ENCODE measurements around the gene SLC9A7. TPM values are rescaled to one million over a fixed set of nuclear protein-coding genes. Genes with fewer than 3 reads are reported as not detected.

The SLC9A7 gene
- total RNA-seq, 4 donors from 2014 or later: 2.8 to 10.7 (median 3.3) TPM

DNA sequence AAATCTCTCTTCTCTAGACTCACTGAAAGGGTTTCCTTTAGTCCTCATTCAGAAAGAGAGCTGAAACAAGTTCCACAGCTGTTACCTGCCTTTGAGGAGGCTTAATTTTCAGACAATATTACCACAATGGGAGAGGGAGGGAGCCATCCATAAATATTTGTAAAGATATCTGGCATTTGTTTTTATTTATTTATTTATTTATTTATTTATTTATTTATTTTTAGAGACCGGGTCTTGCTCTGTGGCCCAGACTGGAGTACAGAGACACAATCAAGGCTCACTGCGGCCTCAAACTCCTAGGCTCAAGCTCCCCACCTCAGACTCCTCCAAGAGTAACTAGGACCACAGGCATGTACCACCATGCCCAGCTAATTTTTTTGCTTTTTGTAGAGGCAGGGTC lies 80.7 kb downstream of the SLC9A7 start:
- H3K36me3 ChIP-seq: no peaks in the 10 kb centered on the region
- intact Hi-C loops (cut with DNase I): no loop called here
- H3K9me3 ChIP-seq: no peaks in the 10 kb centered on the region
- no peak for DNase-seq (ENCODE audit: extremely low spot score)
- no peak overlapping the region for H3K4me3 ChIP-seq
- TF ChIP-seq POLR2A (IDR thresholded peaks at IDR 0.05; ENCODE audit: low read depth) (no peak), EP300 (IDR thresholded peaks at IDR 0.05) (no peak), POLR2AphosphoS5 (IDR thresholded peaks at IDR 0.05) (no peak)
- TF ChIP-seq, protein P1, sequence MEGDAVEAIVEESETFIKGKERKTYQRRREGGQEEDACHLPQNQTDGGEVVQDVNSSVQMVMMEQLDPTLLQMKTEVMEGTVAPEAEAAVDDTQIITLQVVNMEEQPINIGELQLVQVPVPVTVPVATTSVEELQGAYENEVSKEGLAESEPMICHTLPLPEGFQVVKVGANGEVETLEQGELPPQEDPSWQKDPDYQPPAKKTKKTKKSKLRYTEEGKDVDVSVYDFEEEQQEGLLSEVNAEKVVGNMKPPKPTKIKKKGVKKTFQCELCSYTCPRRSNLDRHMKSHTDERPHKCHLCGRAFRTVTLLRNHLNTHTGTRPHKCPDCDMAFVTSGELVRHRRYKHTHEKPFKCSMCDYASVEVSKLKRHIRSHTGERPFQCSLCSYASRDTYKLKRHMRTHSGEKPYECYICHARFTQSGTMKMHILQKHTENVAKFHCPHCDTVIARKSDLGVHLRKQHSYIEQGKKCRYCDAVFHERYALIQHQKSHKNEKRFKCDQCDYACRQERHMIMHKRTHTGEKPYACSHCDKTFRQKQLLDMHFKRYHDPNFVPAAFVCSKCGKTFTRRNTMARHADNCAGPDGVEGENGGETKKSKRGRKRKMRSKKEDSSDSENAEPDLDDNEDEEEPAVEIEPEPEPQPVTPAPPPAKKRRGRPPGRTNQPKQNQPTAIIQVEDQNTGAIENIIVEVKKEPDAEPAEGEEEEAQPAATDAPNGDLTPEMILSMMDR (IDR thresholded peaks at IDR 0.05): no peak
- H3K27ac ChIP-seq (replicated peaks in 1 of 4): no peak overlapping the region
- H3K27me3 ChIP-seq: no peaks in the 10 kb centered on the region
- no peaks in the 10 kb centered on the region for H3K4me1 ChIP-seq
- WGBS: 96% methylated on average over 2 of the region's 2 CpGs

DNA sequence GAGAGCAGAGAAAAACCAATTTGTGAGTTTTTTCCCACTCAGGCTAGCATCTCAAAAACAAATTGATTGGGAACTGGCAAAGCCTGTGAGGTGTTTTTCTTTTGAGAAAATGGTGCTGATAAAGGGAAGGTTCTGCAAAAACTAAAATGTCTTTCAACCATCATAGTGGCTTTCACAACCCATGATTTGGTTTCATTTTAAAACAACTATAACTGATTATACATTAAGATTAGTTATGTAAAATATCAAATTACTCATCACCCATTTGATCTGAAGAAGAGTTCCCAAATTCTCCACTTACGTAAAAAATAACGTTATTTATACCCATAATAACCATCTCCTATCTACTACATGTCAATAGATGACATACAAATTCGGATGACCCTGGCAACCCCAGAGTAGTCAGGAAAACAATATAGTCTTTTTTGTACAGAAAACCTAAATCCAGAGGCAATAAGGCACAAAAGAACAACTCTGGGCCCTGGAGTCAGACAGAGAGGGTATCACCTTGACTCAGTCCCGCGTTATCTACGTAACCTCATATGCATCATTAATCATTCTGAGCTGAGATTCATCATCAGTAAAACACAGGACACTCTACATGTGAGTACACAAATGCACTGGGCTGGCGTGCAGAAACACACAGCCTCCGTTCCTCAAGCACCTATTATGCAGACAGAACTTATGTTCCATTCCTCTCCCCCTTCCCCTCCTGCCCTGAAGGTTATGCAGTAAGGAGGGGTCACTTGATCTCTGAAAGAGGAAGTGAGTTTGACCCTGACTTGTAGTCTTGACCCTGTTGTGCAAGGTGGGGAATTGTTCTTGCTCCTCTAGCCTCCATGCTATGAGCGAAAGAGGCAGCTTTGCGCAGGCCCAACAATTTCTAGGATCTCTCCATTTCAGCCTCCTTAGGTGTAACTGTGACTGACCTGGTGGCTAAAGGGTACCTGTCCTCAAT lies 82.2 kb downstream of the SLC9A7 start:
- Histone ChIP-seq H3K4me3 (no peak overlapping the region), H3K27ac (replicated peaks in 1 of 4) (no peak overlapping the region), H3K36me3 (no peaks in the 10 kb centered on the region), H3K4me1 (no peaks in the 10 kb centered on the region), H3K27me3 (no peaks in the 10 kb centered on the region), H3K9me3 (no peaks in the 10 kb centered on the region)
- TF ChIP-seq POLR2AphosphoS5 (IDR thresholded peaks at IDR 0.05) (no peak), EP300 (IDR thresholded peaks at IDR 0.05) (no peak)
- TF ChIP-seq, protein P1 (IDR thresholded peaks at IDR 0.05): no peak
- intact Hi-C loops (cut with DNase I): no loop called here
- 85% methylated on average over 10 of the region's 10 CpGs for WGBS
- DNase-seq (ENCODE audit: extremely low spot score): no peak

DNA sequence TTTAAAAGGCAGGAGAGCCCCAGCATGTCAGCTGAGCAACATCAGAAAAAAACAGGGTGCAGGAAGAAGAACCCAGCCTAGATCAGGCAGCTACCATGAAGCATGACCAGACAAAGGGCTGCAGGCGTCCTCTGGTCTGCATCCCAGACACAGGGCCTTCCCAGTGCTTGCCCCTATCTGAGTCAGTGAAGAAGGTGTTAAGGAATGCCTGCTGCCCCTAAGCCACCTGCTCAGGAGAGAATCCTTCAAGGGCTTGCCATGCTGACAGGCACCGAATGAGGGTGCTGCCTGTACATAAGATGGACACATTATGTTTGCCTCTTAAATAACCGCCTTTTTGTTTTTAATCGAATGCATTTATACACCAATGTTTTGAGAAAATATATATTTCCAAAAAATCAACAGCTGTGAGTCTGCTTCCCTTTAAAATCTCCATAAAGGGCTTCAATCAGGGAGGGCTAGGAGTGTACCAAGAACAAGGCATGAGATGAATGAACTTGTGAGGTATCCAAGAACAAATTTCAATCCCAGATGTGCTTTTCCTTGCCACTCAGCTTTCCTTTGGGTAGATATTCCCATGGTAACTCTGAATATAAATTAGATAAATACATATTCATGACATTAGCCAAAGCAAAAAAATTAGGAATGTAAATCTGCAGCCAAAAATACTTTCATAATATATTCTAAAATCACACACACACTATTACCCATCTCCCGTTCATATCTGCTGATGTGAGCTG lies 85.1 kb downstream of the SLC9A7 start:
- TF ChIP-seq, protein P1 (IDR thresholded peaks at IDR 0.05): no peak
- TF ChIP-seq POLR2AphosphoS5 (IDR thresholded peaks at IDR 0.05) (no peak), EP300 (IDR thresholded peaks at IDR 0.05) (no peak), POLR2A (IDR thresholded peaks at IDR 0.05; ENCODE audit: low read depth) (no peak)
- H3K4me1 ChIP-seq: no peaks in the 10 kb centered on the region
- intact Hi-C loops (cut with DNase I): no loop called here
- DNase-seq (ENCODE audit: extremely low spot score): no peak
- H3K9me3 ChIP-seq: no peaks in the 10 kb centered on the region
- no peak overlapping the region for H3K27ac ChIP-seq (replicated peaks in 1 of 4)
- no peak overlapping the region for H3K4me3 ChIP-seq
- 68% methylated on average over 5 of the region's 5 CpGs for WGBS
- no peaks in the 10 kb centered on the region for H3K36me3 ChIP-seq
- no peaks in the 10 kb centered on the region for H3K27me3 ChIP-seq

DNA sequence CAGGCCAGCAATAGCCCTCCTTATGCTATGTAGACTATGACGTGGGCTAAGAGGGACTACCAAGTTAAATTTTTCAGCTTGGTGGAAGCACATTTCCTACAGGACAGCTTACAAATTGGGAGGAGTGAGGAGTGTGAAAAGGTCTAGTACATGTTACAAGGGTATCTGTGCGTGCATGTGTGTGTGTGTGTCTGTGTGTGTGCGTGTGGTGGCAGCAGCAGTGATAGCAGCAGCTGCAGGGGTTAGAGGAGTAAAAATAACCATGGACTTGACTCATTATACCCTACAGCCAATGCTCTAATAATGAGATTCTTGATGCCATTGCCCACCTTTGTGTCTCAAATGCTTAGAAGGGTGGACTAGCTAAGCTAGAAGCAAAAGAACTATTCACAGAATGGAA lies 88.6 kb downstream of the SLC9A7 start:
- intact Hi-C loops (cut with DNase I): no loop called here
- H3K4me1 ChIP-seq: no peaks in the 10 kb centered on the region
- 81% methylated on average over 3 of the region's 3 CpGs for WGBS
- H3K27me3 ChIP-seq: no peaks in the 10 kb centered on the region
- DNase-seq (ENCODE audit: extremely low spot score): no peak
- no peak overlapping the region for H3K27ac ChIP-seq (replicated peaks in 1 of 4)
- H3K9me3 ChIP-seq: no peaks in the 10 kb centered on the region
- no peak for TF ChIP-seq EP300 (IDR thresholded peaks at IDR 0.05)
- no peak for TF ChIP-seq POLR2A (IDR thresholded peaks at IDR 0.05; ENCODE audit: low read depth)
- TF ChIP-seq POLR2AphosphoS5 (IDR thresholded peaks at IDR 0.05): no peak
- TF ChIP-seq, protein P1 (IDR thresholded peaks at IDR 0.05): no peak
- H3K36me3 ChIP-seq: no peaks in the 10 kb centered on the region
- H3K4me3 ChIP-seq: no peak overlapping the region
